GM10266 (cell line): ENCODE measurements around the gene RHAG.

Experiments used
- DNase-seq: peaks from one replicate; pipeline ENCODE4 v3.0.0; 2012; ENCODE audit errors: extremely low spot score
- TF ChIP-seq, protein P1 (sequence below): IDR thresholded peaks from 2 replicates; pipeline ENCODE4 v1.5.1; 2012; ENCODE audit warnings: mild to moderate bottlenecking, low read depth; ENCODE audit not compliant: control insufficient read depth, insufficient read depth; ENCODE audit errors: missing control alignments

The RHAG gene

DNA sequence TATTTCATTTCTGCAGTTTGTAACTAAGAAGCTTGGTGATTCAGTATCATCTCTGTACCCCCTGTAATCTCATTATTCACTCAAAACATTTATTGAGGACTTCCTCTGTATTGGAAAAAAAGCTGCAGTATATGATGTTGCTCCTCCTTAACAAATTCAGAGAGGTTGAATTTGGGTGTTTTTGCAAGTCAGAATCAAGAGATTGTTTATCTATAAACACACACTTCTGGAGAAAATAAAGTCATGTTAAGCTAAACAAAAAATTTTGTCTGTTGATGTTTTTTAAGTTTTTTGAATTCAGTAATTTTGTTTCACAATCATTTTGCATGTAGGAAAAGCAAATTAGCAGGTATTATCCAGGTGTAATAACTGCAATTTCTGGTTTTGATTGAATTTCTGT, 11.4 kb upstream of the RHAG start:
- DNase-seq = no peak
- TF ChIP-seq, protein P1, sequence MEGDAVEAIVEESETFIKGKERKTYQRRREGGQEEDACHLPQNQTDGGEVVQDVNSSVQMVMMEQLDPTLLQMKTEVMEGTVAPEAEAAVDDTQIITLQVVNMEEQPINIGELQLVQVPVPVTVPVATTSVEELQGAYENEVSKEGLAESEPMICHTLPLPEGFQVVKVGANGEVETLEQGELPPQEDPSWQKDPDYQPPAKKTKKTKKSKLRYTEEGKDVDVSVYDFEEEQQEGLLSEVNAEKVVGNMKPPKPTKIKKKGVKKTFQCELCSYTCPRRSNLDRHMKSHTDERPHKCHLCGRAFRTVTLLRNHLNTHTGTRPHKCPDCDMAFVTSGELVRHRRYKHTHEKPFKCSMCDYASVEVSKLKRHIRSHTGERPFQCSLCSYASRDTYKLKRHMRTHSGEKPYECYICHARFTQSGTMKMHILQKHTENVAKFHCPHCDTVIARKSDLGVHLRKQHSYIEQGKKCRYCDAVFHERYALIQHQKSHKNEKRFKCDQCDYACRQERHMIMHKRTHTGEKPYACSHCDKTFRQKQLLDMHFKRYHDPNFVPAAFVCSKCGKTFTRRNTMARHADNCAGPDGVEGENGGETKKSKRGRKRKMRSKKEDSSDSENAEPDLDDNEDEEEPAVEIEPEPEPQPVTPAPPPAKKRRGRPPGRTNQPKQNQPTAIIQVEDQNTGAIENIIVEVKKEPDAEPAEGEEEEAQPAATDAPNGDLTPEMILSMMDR = no peak

DNA sequence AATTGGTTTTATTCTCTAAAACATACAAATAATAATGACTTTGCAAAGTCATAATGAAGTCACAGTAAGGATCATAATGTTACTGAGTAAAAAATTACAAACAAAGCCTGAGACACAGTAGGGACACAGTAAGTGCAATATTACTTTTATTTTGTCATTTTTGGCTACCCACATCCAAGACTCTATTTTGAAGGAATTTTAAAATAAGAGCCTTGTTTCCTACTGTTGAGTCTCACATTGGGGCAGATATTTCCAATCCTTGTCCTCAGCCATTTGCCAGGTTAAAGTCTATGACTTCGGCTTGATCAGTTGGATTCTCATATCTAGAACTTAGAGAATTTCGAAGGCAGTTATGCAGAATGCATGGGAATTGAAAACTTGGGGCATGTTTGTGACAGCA, 10.8 kb upstream of the RHAG start:
- TF ChIP-seq, protein P1 = no peak
- no peak for DNase-seq

DNA sequence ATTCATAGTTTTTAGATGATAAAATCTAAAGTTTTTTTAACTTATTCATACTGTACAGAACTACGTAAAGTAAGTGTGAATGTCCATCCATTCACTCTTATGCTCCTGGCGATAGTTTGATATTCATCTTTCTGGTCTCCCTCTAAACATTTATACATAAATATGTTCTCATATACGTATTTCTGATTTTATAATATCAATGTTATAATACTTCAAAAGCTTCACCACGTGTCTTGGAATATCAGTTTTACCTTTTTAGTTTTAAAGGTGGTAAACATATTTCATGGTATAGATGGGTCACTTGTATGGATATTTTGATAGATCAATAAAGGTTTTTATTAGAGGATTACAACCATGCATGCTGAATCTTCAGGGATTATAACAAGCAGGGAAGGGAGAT, 10.3 kb upstream of the RHAG start:
- DNase-seq = no peak

DNA sequence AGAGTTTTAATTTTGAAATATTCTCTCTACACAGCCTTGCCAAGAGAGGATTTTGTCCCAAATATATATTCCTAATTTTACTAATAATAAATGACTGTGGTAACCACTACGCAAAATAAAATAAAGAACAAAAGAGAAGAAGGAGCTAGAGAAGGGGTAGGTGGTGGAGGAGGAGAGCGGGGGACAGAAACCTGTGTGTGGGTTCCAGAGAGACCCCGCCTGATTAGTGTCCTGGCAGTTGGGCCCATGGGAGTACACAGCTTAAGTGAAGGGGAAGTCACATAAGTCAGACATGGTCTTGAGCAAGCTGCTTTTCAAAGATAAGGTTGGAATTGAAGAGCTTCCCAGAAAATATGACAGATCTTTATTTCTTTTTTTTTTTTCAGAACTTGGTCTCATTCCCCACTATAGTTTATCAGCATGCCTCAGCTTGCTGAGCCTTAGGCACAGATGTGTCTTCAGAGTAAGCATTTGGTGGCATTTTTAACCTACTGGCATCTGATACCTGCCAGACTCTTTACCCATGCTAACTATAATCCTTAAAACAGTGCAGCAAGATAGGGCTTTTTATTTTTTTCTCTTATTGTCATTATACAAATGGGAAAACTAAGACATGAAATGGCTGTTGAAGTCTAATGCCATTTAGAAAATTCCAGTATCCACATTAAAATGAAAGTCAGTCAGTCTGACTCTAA, 9.6 kb upstream of the RHAG start:
- no peak for DNase-seq
- TF ChIP-seq, protein P1 = no peak

More for the DNA sequence above, 10.3 kb upstream of the RHAG start:
- TF ChIP-seq, protein P1 = no peak

DNA sequence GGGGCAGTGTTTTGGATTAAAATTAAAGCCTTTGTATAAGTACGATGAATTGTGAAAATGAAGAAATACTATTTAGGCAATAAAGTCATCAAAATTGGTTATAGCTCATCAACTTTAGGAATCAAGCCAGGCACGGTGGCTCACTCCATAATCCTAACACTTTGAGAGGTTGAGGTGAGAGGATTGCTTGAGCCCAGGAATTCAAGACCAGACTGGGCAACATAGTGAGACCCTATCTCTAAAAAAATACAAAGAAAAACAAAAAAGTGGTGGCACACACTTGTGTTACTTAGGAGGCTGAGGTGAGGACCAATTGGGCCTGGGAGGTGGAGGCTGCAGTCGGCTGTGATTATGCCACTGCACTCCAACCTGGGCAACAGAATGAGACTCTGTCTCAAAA, 8.5 kb upstream of the RHAG start:
- DNase-seq = no peak
- TF ChIP-seq, protein P1 = no peak

DNA sequence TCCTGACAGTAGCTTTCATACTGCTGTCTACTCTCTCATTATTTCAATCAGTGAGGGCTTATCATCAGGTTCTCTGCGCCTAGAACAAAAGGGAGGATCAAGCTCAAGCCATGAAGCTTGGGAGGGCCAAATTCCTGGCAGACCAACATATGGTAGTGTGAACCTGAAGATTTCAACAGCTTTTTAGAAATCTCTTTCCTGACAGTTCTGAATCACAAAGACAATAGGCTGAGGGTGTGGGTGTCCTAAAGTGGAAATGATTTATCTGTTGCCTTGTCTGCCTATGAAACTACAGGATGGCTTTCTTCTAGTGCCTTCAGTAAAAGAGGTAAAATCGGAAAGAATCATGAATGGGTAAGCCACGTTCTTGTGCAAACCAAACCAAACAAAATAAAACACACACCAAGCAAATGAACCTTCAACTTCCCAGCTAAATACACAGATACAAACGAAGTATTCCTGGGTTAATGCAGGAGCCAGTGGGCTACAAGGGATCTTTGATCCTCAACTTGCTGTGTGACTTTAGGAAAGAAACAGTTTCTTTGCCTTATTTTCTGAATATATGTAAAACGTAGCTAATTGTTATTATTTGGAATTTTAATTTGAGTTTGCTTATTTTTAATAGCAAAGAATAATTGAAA, 2.7 kb upstream of the RHAG start:
- DNase-seq = no peak
- TF ChIP-seq, protein P1 = no peak

DNA sequence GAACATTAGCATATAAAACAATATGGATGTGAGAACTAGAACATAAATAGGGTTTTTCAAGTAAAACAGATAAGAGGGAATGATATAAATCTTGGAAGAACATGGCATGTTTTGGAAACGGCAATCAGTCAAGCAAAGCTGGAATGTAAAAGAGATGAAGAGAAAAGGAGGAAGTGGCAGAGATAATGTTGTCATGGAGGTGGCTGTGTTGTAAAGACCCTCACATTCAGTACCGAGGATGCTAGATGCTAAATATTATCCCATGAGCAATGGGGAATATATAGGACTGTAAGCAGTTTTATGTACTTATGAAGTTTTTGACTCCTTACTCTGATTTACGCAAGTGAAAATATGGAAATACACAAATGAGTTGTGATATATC, 702 bp upstream of the RHAG start:
- no peak for DNase-seq
- TF ChIP-seq, protein P1 = no peak
